GM10847 (cell line): ENCODE results near the gene NAV2.

Source experiments
- POLR2A ChIP-seq: IDR thresholded peaks from 2 replicates; pipeline ENCODE4 v1.6.1; 2011; ENCODE audit not compliant: insufficient read length; ENCODE audit errors: extremely low read depth

The NAV2 gene

GRCh38 chr11:20161923-20162744, 449.5 kb downstream of the NAV2 start:
- no peak for TF ChIP-seq POLR2A

GRCh38 chr11:20162824-20163782, 450.5 kb downstream of the NAV2 start:
- TF ChIP-seq POLR2A, result no peak

GRCh38 chr11:20163783-20164481, 451.3 kb downstream of the NAV2 start:
- no peak for TF ChIP-seq POLR2A
